Spleen (tissue), 7 donors: ENCODE results near the gene MEIS2.

Experiments
- CTCF ChIP-seq, 11 experiments: fragments of 200-600 bp in 7 of 11; fragments of 450-650 bp in 4 of 11; sonication (generic) in 4 of 11; IDR thresholded peaks in 8 of 11; conservative IDR thresholded peaks in 3 of 11; 1 replicate in 7 of 11; 2 replicates in 4 of 11; pipeline versions ENCODE4 v1.4.0 to v1.8.0; 2016 to 2021; ENCODE audit warnings: antibody characterized with exemption in 11 of 11, inconsistent platforms in 4 of 11, mild to moderate bottlenecking in 1 of 11
- POLR2A ChIP-seq, 3 donors: fragments of 450-650 bp; IDR thresholded peaks; one replicate each; pipeline ENCODE4 v1.5.1; 2017; ENCODE audit warnings: antibody characterized with exemption in 3 of 3, mild to moderate bottlenecking in 1 of 3
- donor health status: DM: no; HTN: no; CAD: no; lungs with moderate emphysema.
- donor health status: DM: no; HTN: no; CAD: no.
- donor health status: DM: no; HTN: no; CAD: no.

- TF ChIP-seq CTCF (IDR thresholded peaks at IDR 0.05 in 8 of 11, conservative IDR thresholded peaks at IDR 0.05 in 3 of 11) (no peak), POLR2A (IDR thresholded peaks at IDR 0.05) (no peak)
These were observed 31.3 kb upstream of the MEIS2 start for GRCh38 chr15:37131621-37132020.
